Upper lobe of left lung (tissue), 4 donors: ENCODE results near the gene ZNF710.

Source experiments
- EP300 ChIP-seq, 4 donors: sonication (generic); formaldehyde crosslinking; IDR thresholded peaks; one replicate each; pipeline ENCODE4 v1.5.1; 2017; ENCODE audit warnings: antibody characterized with exemption in 4 of 4, control low read depth in 2 of 4
- POLR2A ChIP-seq, 4 donors: fragments of 450-650 bp; IDR thresholded peaks; one replicate each; pipeline ENCODE4 v1.5.1; 2016 to 2017; ENCODE audit warnings: antibody characterized with exemption in 4 of 4, mild to moderate bottlenecking in 2 of 4
- POLR2AphosphoS5 ChIP-seq, 2 donors: sonication (generic); formaldehyde crosslinking; IDR thresholded peaks; one replicate each; pipeline ENCODE4 v1.5.1; 2017; ENCODE audit warnings: antibody characterized with exemption in 2 of 2
- TF ChIP-seq, protein P1 (sequence below), 6 experiments: fragments of 450-650 bp in 4 of 6; fragments of 200-600 bp in 2 of 6; sonication (generic) in 2 of 6; IDR thresholded peaks; one replicate each; pipeline ENCODE4 v1.5.1; 2016 to 2019; ENCODE audit warnings: antibody characterized with exemption in 6 of 6

DNA sequence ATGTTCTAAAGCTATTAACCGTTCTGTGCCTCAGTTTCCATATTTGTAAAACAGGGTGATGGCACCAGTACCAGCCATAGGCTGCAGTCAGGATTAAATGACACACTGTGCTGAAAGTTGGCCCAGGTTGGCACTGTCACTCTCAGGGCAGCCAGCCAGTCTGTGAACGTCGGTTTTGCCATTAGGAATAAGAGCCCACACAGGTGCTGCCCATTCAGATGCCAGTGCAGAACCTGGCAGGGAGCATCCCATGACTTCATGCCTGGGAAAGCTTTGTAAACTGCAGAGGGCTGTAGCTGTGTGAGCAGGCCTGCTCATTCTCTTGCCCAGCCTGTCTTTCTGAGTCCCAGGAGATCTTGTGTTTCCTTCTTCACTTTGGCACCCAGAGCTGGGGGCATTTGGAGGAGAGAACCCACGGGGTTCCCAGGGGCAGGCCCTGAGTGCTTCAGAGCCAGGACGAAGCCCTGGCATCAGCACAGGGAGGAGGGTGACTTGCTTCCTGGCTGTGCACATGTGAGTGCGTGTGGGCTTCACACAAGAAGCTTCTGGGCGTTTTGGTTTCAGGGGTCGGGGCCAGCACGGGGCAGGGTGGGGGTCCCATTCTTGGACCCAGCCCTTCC, 46.9 kb downstream of the ZNF710 start:
- TF ChIP-seq, protein P1, sequence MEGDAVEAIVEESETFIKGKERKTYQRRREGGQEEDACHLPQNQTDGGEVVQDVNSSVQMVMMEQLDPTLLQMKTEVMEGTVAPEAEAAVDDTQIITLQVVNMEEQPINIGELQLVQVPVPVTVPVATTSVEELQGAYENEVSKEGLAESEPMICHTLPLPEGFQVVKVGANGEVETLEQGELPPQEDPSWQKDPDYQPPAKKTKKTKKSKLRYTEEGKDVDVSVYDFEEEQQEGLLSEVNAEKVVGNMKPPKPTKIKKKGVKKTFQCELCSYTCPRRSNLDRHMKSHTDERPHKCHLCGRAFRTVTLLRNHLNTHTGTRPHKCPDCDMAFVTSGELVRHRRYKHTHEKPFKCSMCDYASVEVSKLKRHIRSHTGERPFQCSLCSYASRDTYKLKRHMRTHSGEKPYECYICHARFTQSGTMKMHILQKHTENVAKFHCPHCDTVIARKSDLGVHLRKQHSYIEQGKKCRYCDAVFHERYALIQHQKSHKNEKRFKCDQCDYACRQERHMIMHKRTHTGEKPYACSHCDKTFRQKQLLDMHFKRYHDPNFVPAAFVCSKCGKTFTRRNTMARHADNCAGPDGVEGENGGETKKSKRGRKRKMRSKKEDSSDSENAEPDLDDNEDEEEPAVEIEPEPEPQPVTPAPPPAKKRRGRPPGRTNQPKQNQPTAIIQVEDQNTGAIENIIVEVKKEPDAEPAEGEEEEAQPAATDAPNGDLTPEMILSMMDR (IDR thresholded peaks at IDR 0.05) = no peak
- TF ChIP-seq POLR2A (IDR thresholded peaks at IDR 0.05) (no peak), EP300 (IDR thresholded peaks at IDR 0.05) (no peak), POLR2AphosphoS5 (IDR thresholded peaks at IDR 0.05) (no peak)
